Measurements from ENCODE around the gene SHISA5.

SHISA5 gene

DNA sequence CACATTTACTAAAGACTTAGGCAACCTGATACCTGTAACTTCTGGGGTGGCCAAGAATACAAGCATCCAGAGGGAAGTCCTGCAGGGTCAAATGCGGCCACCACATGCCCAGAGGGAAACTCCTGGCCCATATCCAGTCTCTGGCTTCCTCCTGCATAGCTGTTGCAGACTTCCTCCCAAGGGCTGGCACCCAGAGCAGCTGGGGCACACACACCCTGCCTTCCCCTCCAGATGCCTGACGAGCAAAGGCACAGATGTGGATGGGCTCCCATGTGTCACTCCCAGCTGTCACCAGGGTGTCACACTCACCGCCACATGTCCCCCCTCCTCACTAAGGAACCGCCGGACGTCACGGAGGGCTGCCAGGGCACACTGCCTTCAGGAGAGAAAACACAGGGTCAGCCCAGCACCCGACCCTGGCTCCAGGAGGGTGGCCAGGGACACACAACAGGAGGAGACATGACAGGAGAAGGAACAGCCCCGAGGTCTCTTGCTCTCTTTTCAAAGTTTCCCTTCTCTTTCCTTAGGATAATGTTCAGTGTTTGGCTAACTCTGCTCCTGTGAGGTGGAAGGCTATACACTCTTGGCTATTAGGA lies 39.4 kb upstream of the SHISA5 start:
- no peak for TF ChIP-seq CTCF (IDR thresholded peaks at IDR 0.05; ENCODE audit: poor library complexity, severe bottlenecking)
- no peaks in the 10 kb centered on the region for H3K27me3 ChIP-seq (ENCODE audit: insufficient read depth, poor library complexity, severe bottlenecking)
- H3K9me3 ChIP-seq (ENCODE audit: severe bottlenecking): no peaks in the 10 kb centered on the region
- ATAC-seq (ENCODE audit: low read depth): peak; percentile 44; the same call in 2 of the 3 replicates
- DNase-seq (ENCODE audit: low spot score): peak; percentile 43
- no peaks in the 10 kb centered on the region for H3K4me1 ChIP-seq (ENCODE audit: insufficient read depth, poor library complexity, severe bottlenecking)
- peaks cover 67% of the 10 kb centered on the region for H3K36me3 ChIP-seq (ENCODE audit: low read depth)
- no peak overlapping the region for H3K27ac ChIP-seq (ENCODE audit: poor library complexity, severe bottlenecking)
- no peak overlapping the region for H3K4me3 ChIP-seq (ENCODE audit: severe bottlenecking)

GRCh38 chr3:48538451-48538850 lies 34.5 kb upstream of the SHISA5 start:
- H3K36me3 ChIP-seq (ENCODE audit: low read depth): peaks cover 63% of the 10 kb centered on the region
- no peak overlapping the region for H3K4me3 ChIP-seq (ENCODE audit: severe bottlenecking)
- no peak overlapping the region for H3K27ac ChIP-seq (ENCODE audit: poor library complexity, severe bottlenecking)
- no peaks in the 10 kb centered on the region for H3K27me3 ChIP-seq (ENCODE audit: insufficient read depth, poor library complexity, severe bottlenecking)
- H3K4me1 ChIP-seq (ENCODE audit: insufficient read depth, poor library complexity, severe bottlenecking): peaks cover 6% of the 10 kb centered on the region
- no peak for TF ChIP-seq CTCF (IDR thresholded peaks at IDR 0.05; ENCODE audit: poor library complexity, severe bottlenecking)
- DNase-seq (ENCODE audit: low spot score): no peak
- H3K9me3 ChIP-seq (ENCODE audit: severe bottlenecking): no peaks in the 10 kb centered on the region
- ATAC-seq (ENCODE audit: low read depth): no peak

GRCh38 chr3:48536785-48537184 lies 32.8 kb upstream of the SHISA5 start:
- ATAC-seq (ENCODE audit: low read depth): no peak
- peak overlapping the region; percentile 48 for H3K27ac ChIP-seq (ENCODE audit: poor library complexity, severe bottlenecking)
- no peak overlapping the region for H3K4me3 ChIP-seq (ENCODE audit: severe bottlenecking)
- no peaks in the 10 kb centered on the region for H3K27me3 ChIP-seq (ENCODE audit: insufficient read depth, poor library complexity, severe bottlenecking)
- peaks cover 75% of the 10 kb centered on the region for H3K36me3 ChIP-seq (ENCODE audit: low read depth)
- H3K9me3 ChIP-seq (ENCODE audit: severe bottlenecking): no peaks in the 10 kb centered on the region
- DNase-seq (ENCODE audit: low spot score): no peak
- H3K4me1 ChIP-seq (ENCODE audit: insufficient read depth, poor library complexity, severe bottlenecking): peaks cover 6% of the 10 kb centered on the region
- TF ChIP-seq CTCF (IDR thresholded peaks at IDR 0.05; ENCODE audit: poor library complexity, severe bottlenecking): no peak

- Histone ChIP-seq H3K9me3 (ENCODE audit: severe bottlenecking) (no peaks in the 10 kb centered on the region), H3K27me3 (ENCODE audit: insufficient read depth, poor library complexity, severe bottlenecking) (no peaks in the 10 kb centered on the region), H3K27ac (ENCODE audit: poor library complexity, severe bottlenecking) (peak overlapping the region; percentile 48), H3K4me3 (ENCODE audit: severe bottlenecking) (no peak overlapping the region), H3K36me3 (ENCODE audit: low read depth) (peaks cover 82% of the 10 kb centered on the region), H3K4me1 (ENCODE audit: insufficient read depth, poor library complexity, severe bottlenecking) (peaks cover 6% of the 10 kb centered on the region)
- no peak for TF ChIP-seq CTCF (IDR thresholded peaks at IDR 0.05; ENCODE audit: poor library complexity, severe bottlenecking)
- DNase-seq (ENCODE audit: low spot score) (no peak), ATAC-seq (ENCODE audit: low read depth) (no peak; the same call in 1 of the 3 replicates)
Observed at GRCh38 chr3:48536116-48536515, 32.1 kb upstream of the SHISA5 start.

DNA sequence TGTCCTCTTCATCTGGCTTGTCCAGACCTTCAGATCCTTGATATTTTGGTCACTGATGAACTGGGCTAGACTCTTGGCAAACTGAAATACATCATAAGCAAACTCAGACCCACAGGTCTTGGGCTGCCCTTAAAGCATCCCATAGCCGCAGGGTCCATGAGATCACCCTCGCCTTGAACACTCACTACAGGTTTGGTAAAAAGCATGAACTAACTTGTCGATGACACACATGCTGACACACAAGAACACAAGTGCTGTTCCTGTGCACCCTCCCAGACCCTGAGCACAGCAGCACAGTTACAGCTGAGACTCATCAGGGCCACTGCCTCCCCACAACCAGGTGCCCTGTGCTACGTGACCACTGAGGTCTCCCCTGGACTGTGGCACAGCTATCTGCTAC lies 31.6 kb upstream of the SHISA5 start:
- peak; percentile 90 for ATAC-seq (ENCODE audit: low read depth)
- Histone ChIP-seq H3K27ac (ENCODE audit: poor library complexity, severe bottlenecking) (peak overlapping the region; percentile 48), H3K27me3 (ENCODE audit: insufficient read depth, poor library complexity, severe bottlenecking) (no peaks in the 10 kb centered on the region), H3K4me3 (ENCODE audit: severe bottlenecking) (no peak overlapping the region), H3K9me3 (ENCODE audit: severe bottlenecking) (no peaks in the 10 kb centered on the region), H3K36me3 (ENCODE audit: low read depth) (peaks cover 87% of the 10 kb centered on the region), H3K4me1 (ENCODE audit: insufficient read depth, poor library complexity, severe bottlenecking) (peaks cover 6% of the 10 kb centered on the region)
- no peak for DNase-seq (ENCODE audit: low spot score)
- no peak for TF ChIP-seq CTCF (IDR thresholded peaks at IDR 0.05; ENCODE audit: poor library complexity, severe bottlenecking)

Data from RWPE2 (cell line).